A549 (cell line): Measurements from ENCODE around the gene GMPPB. TPM values are rescaled to one million over a fixed set of nuclear protein-coding genes. Genes with fewer than 3 reads are reported as not detected.

Experiments
- ATAC-seq, 2 experiments: fragments of 200-7000 bp in 1 of 2; fragments of >200 bp in 1 of 2; cut with Nextera tagmentation in 1 of 2; cut with Tn5 transposase in 1 of 2; 3 replicates each; pipeline versions ENCODE4 v1.8.0 to v1.9.1; 2018 to 2020; ENCODE audit warnings: mild to moderate bottlenecking in 1 of 2, moderate library complexity in 1 of 2
- CTCF ChIA-PET: fragments of 300-600 bp; sonication (Branson Sonifier 250); formaldehyde crosslinking; extraction: SDS; loops from one replicate; lab custom pipeline; 2021; ENCODE audit warnings: antibody characterized with exemption, inconsistent platforms; lab: Yijun Ruan, JAX
- POLR2A ChIA-PET: fragments of 350-600 bp; formaldehyde crosslinking; extraction: SDS; loops from one replicate; lab custom pipeline; 2021; ENCODE audit warnings: antibody characterized with exemption, inconsistent platforms; lab: Yijun Ruan, JAX
- DNase-seq, 2 experiments: peaks; one replicate each; pipeline versions ENCODE4 v3.0.0 to v3.0.0-alpha.2; 2011 to 2016; ENCODE audit warnings: low read depth in 1 of 2, low spot score in 1 of 2
- FAIRE-seq: peaks from 2 replicates; lab custom pipeline; 2011; peaks lifted over from hg19 to GRCh38; lab: Jason Lieb, UNC
- H3K27ac ChIP-seq, 2 experiments: fragments of >200 bp; sonication (Bioruptor Twin); formaldehyde crosslinking; 3 replicates each; pipeline ENCODE4 v1.5.1; 2016 to 2017
- H3K4me1 ChIP-seq: fragments of >200 bp; sonication (Bioruptor Twin); formaldehyde crosslinking; 3 replicates; pipeline ENCODE4 v1.6.1; 2016
- H3K4me2 ChIP-seq: fragments of >200 bp; sonication (Bioruptor Twin); formaldehyde crosslinking; 3 replicates; pipeline ENCODE4 v1.6.1; 2016
- H3K4me3 ChIP-seq: fragments of >200 bp; sonication (Bioruptor Twin); formaldehyde crosslinking; 3 replicates; pipeline ENCODE4 v1.5.1; 2016
- H3K9me3 ChIP-seq: fragments of >200 bp; sonication (Bioruptor Twin); formaldehyde crosslinking; 3 replicates; pipeline ENCODE4 v1.6.1; 2016
- BHLHE40 ChIP-seq: IDR thresholded peaks from 2 replicates; pipeline ENCODE4 v1.6.1; 2012; ENCODE audit warnings: low read depth, low read length, inconsistent platforms
- CEBPB ChIP-seq, 2 experiments: fragments of >200 bp in 1 of 2; sonication (Bioruptor Twin) in 1 of 2; formaldehyde crosslinking in 1 of 2; IDR thresholded peaks; 2 replicates each; pipeline ENCODE4 v1.6.1; 2012 to 2016
- CHD2 ChIP-seq: fragments of 150-350 bp; IDR thresholded peaks from 2 replicates; pipeline ENCODE4 v1.6.1; 2014; ENCODE audit warnings: low read length; ENCODE audit not compliant: partially characterized antibody
- CHD4 ChIP-seq: fragments of 200-600 bp; sonication (generic); IDR thresholded peaks from 2 replicates; pipeline ENCODE4 v1.6.1; 2016; ENCODE audit warnings: antibody characterized with exemption, mild to moderate bottlenecking, borderline replicate concordance
- EP300 ChIP-seq, 2 experiments: fragments of >200 bp; sonication (Bioruptor Twin); formaldehyde crosslinking; IDR thresholded peaks; 2 replicates in 1 of 2; 3 replicates in 1 of 2; pipeline ENCODE4 v1.6.1; 2016 to 2017
- ESRRA ChIP-seq: fragments of 150-350 bp; IDR thresholded peaks from 2 replicates; pipeline ENCODE4 v1.6.1; 2014; ENCODE audit warnings: mild to moderate bottlenecking, low read length, borderline replicate concordance
- FOXS1 ChIP-seq: fragments of 250-450 bp; sonication (Bioruptor Pico); IDR thresholded peaks from 2 replicates; pipeline ENCODE4 v1.5.0; 2020; ENCODE audit warnings: mild to moderate bottlenecking, moderate library complexity
- GATA3 ChIP-seq: IDR thresholded peaks from 2 replicates; pipeline ENCODE4 v1.6.1; 2012; ENCODE audit warnings: borderline replicate concordance
- HDAC2 ChIP-seq: fragments of 200-600 bp; sonication (generic); IDR thresholded peaks from 2 replicates; pipeline ENCODE4 v1.6.1; 2016
- HEYL ChIP-seq: fragments of 250-450 bp; sonication (Bioruptor Pico); IDR thresholded peaks from 2 replicates; pipeline ENCODE4 v1.8.0; 2021; ENCODE audit warnings: mild to moderate bottlenecking, moderate library complexity
- HOXB13 ChIP-seq: fragments of 250-450 bp; sonication (Bioruptor Pico); IDR thresholded peaks from 2 replicates; pipeline ENCODE4 v1.5.0; 2020; ENCODE audit warnings: low read depth, mild to moderate bottlenecking, moderate library complexity
- JUN ChIP-seq, 2 experiments: fragments of >200 bp; sonication (Bioruptor Twin); formaldehyde crosslinking; IDR thresholded peaks; 2 replicates in 1 of 2; 3 replicates in 1 of 2; pipeline ENCODE4 v1.6.1; 2016 to 2017
- KDM1A ChIP-seq: fragments of 200-600 bp; sonication (generic); IDR thresholded peaks from 2 replicates; pipeline ENCODE4 v1.6.1; 2016; ENCODE audit warnings: low read depth, mild to moderate bottlenecking
- MAZ ChIP-seq: fragments of 150-350 bp; IDR thresholded peaks from 2 replicates; pipeline ENCODE4 v1.6.1; 2014; ENCODE audit warnings: antibody characterized with exemption, low read depth, low read length, borderline replicate concordance
- NR3C1 ChIP-seq: fragments of >200 bp; sonication (Bioruptor Twin); formaldehyde crosslinking; IDR thresholded peaks from 3 replicates; pipeline ENCODE4 v1.6.1; 2017
- RFX5 ChIP-seq: fragments of 450-650 bp; IDR thresholded peaks from 2 replicates; pipeline ENCODE4 v1.7.1; 2014; ENCODE audit warnings: antibody characterized with exemption, mild to moderate bottlenecking, moderate library complexity
- SMC3 ChIP-seq: fragments of >200 bp; sonication (Bioruptor Twin); formaldehyde crosslinking; IDR thresholded peaks from 3 replicates; pipeline ENCODE4 v1.6.1; 2018; ENCODE audit warnings: inconsistent platforms
- TP53 ChIP-seq: fragments of 250-450 bp; sonication (Bioruptor Pico); IDR thresholded peaks from 2 replicates; pipeline ENCODE4 v1.5.0; 2021; ENCODE audit warnings: mild to moderate bottlenecking, moderate library complexity
- WGBS: methylation state at CpG from one replicate; pipeline ENCODE4 v1.1.6; 2017; ENCODE audit errors: missing lambda C conversion rate; 5-methylcytosine and 5-hydroxymethylcytosine counted together
- polyA plus RNA-seq, 4 experiments: library from polyadenylated mRNA; depleted of rRNA in 3 of 4; stranded (reverse); fragments of >200 nt; fragmentation: RNase III in 1 of 4; extraction: RNeasy Plus Mini Kit Qiagen cat#74134 plus additional on column Dnase treatment in 1 of 4; gene quantifications; 2 replicates in 3 of 4; 3 replicates in 1 of 4; pipeline ENCODE4 v1.2.3, GENCODE V29; 2011 to 2017
- TF ChIP-seq, protein P1 (sequence below): fragments of >200 bp; sonication (Bioruptor Twin); formaldehyde crosslinking; IDR thresholded peaks from 3 replicates; pipeline ENCODE4 v1.5.1; 2016
- TF ChIP-seq, protein P2 (sequence below): IDR thresholded peaks from 2 replicates; pipeline ENCODE4 v1.6.1; 2012
- TF ChIP-seq, protein P3 (sequence below): fragments of 250-450 bp; sonication (Bioruptor Pico); IDR thresholded peaks from 2 replicates; pipeline ENCODE4 v1.5.0; 2020; ENCODE audit warnings: low read depth, mild to moderate bottlenecking, moderate library complexity
- TF ChIP-seq, protein P4 (sequence below): fragments of 200-600 bp; sonication (generic); IDR thresholded peaks from 2 replicates; pipeline ENCODE4 v1.6.1; 2016; ENCODE audit warnings: antibody characterized with exemption, mild to moderate bottlenecking, moderate library complexity

GMPPB gene
- polyA plus RNA-seq, 2 of the 4 experiments (the other 2 are of a cell fraction): 12.9 to 24.1 TPM

DNA sequence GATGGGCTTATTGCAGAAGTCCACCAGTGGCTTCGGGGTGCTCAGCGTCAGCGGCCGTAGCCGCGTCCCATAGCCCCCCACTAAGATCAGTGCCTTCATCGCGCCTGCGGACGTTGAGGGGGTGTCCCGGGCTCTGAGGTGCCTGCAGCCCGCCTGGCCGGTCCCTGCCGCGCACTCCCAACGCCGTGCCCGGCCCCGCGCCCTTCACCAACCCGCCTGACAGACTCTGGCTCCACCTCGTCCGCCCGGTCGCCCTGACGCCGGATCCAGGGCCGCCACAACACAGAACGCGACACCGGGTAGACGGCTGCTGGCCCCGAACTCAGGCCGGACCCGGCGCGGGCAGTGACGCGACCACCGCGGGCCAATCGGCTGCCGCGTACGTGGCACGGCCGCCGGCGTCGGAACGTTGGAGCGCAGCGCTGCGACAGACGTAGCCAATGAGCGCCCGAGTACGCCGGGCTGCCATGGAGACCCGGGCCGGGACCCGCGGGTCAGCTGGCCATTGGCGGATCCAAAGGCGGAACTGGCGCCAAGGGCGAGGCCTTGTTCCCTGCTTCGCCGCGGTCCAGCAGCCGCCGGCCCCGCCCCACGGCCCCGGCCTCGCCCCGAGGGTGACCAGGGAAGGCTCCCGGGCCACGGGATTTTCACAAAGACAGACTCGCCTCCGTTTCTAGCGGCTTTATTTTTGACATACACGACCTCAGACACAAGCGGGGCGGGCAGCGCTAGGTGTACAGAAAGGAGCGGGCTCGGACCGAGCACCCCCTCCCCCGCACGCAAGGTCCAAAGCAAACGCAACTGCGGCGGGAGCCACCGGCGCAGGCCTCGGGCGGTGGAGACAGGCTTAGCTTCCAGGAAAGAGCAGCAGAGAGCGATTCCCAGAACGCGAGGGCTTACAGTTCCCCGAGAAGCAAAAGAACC is at the start of gene GMPPB (continued):
- no peak for TF ChIP-seq KDM1A
- TF ChIP-seq JUN (IDR thresholded peaks at IDR 0.05): peak; percentile 70 to 76; a peak in 4 of 5 replicates
- no peak for TF ChIP-seq HEYL (CRISPR knock-in tag)
- no peak for TF ChIP-seq GATA3
- TF ChIP-seq, protein P1, sequence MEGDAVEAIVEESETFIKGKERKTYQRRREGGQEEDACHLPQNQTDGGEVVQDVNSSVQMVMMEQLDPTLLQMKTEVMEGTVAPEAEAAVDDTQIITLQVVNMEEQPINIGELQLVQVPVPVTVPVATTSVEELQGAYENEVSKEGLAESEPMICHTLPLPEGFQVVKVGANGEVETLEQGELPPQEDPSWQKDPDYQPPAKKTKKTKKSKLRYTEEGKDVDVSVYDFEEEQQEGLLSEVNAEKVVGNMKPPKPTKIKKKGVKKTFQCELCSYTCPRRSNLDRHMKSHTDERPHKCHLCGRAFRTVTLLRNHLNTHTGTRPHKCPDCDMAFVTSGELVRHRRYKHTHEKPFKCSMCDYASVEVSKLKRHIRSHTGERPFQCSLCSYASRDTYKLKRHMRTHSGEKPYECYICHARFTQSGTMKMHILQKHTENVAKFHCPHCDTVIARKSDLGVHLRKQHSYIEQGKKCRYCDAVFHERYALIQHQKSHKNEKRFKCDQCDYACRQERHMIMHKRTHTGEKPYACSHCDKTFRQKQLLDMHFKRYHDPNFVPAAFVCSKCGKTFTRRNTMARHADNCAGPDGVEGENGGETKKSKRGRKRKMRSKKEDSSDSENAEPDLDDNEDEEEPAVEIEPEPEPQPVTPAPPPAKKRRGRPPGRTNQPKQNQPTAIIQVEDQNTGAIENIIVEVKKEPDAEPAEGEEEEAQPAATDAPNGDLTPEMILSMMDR: no peak
- TF ChIP-seq CEBPB (IDR thresholded peaks at IDR 0.05): no peak
- no peak for TF ChIP-seq EP300 (IDR thresholded peaks at IDR 0.05)
- TF ChIP-seq RFX5: peak; percentile 73

DNA sequence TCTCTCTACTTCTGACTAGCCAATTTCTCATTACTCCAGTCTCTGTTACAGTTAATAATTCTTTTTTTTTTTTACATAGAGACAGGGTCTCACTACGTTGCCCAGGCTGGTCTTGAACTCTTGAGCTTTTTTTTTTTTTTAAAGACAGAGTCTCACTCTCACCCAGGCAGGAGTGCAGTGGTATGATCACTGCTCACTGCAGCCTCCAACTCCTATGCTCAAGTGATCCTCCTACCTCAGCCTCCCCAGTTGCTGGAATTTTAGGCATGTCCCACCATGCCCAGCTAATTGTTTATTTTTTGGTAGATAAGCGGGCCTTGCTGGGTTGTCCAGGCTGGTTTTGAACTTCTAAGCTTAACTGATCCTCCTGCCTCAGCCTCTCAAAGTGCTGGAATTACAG is 49.0 kb upstream of the GMPPB start:
- DNase-seq (no peak), ATAC-seq (no peak), FAIRE-seq (no peak)
- Histone ChIP-seq H3K27ac (no peak overlapping the region), H3K4me1 (peaks cover 9% of the 10 kb centered on the region; the same call in 2 of the 3 replicates), H3K4me2 (no peak overlapping the region), H3K9me3 (no peaks in the 10 kb centered on the region), H3K4me3 (no peak overlapping the region)
- WGBS: 96% methylated on average over 2 of the region's 2 CpGs
- POLR2A ChIA-PET: no interaction called here
- TF ChIP-seq TP53 (CRISPR knock-in tag) (no peak), CHD2 (no peak), SMC3 (no peak), NR3C1 (no peak), HDAC2 (no peak), FOXS1 (CRISPR knock-in tag) (no peak), HOXB13 (CRISPR knock-in tag) (no peak), BHLHE40 (no peak), RFX5 (no peak), JUN (IDR thresholded peaks at IDR 0.05) (no peak), CHD4 (no peak), ESRRA (no peak), MAZ (no peak)
- TF ChIP-seq, protein P2, sequence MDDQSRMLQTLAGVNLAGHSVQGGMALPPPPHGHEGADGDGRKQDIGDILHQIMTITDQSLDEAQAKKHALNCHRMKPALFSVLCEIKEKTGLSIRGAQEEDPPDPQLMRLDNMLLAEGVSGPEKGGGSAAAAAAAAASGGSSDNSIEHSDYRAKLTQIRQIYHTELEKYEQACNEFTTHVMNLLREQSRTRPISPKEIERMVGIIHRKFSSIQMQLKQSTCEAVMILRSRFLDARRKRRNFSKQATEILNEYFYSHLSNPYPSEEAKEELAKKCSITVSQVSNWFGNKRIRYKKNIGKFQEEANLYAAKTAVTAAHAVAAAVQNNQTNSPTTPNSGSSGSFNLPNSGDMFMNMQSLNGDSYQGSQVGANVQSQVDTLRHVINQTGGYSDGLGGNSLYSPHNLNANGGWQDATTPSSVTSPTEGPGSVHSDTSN: no peak
- TF ChIP-seq, protein P1: no peak
- TF ChIP-seq, protein P3, sequence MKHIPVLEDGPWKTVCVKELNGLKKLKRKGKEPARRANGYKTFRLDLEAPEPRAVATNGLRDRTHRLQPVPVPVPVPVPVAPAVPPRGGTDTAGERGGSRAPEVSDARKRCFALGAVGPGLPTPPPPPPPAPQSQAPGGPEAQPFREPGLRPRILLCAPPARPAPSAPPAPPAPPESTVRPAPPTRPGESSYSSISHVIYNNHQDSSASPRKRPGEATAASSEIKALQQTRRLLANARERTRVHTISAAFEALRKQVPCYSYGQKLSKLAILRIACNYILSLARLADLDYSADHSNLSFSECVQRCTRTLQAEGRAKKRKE (CRISPR knock-in tag): no peak
- TF ChIP-seq, protein P4, sequence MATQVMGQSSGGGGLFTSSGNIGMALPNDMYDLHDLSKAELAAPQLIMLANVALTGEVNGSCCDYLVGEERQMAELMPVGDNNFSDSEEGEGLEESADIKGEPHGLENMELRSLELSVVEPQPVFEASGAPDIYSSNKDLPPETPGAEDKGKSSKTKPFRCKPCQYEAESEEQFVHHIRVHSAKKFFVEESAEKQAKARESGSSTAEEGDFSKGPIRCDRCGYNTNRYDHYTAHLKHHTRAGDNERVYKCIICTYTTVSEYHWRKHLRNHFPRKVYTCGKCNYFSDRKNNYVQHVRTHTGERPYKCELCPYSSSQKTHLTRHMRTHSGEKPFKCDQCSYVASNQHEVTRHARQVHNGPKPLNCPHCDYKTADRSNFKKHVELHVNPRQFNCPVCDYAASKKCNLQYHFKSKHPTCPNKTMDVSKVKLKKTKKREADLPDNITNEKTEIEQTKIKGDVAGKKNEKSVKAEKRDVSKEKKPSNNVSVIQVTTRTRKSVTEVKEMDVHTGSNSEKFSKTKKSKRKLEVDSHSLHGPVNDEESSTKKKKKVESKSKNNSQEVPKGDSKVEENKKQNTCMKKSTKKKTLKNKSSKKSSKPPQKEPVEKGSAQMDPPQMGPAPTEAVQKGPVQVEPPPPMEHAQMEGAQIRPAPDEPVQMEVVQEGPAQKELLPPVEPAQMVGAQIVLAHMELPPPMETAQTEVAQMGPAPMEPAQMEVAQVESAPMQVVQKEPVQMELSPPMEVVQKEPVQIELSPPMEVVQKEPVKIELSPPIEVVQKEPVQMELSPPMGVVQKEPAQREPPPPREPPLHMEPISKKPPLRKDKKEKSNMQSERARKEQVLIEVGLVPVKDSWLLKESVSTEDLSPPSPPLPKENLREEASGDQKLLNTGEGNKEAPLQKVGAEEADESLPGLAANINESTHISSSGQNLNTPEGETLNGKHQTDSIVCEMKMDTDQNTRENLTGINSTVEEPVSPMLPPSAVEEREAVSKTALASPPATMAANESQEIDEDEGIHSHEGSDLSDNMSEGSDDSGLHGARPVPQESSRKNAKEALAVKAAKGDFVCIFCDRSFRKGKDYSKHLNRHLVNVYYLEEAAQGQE: no peak
- CTCF ChIA-PET: interaction anchor here (0.6 to 4.7 kb wide), 2 partner anchors 30 to 219 kb away, joined by 3 to 14 read pairs; partner anchors contain the start of gene INKA1
